Left ventricle myocardium inferior (tissue), 1 donor: Measurements from ENCODE around the gene RPUSD1. TPM values are rescaled to one million over a fixed set of nuclear protein-coding genes. Genes with fewer than 3 reads are reported as not detected.

Experiments
- DNase-seq: peaks from one replicate; pipeline ENCODE4 v3.0.0-alpha.2; 2020
- H3K27ac ChIP-seq: fragments of 200-600 bp; replicated peaks from 2 replicates; pipeline ENCODE4 v1.8.0; 2021
- H3K27me3 ChIP-seq: fragments of 200-600 bp; 2 replicates; pipeline ENCODE4 v1.8.0; 2021; ENCODE audit warnings: low read depth
- H3K36me3 ChIP-seq: fragments of 200-600 bp; 2 replicates; pipeline ENCODE4 v1.8.0; 2021
- H3K4me1 ChIP-seq: fragments of 200-600 bp; 2 replicates; pipeline ENCODE4 v1.8.0; 2021
- H3K4me3 ChIP-seq: fragments of 200-600 bp; 2 replicates; pipeline ENCODE4 v1.8.0; 2021; ENCODE audit warnings: mild to moderate bottlenecking, moderate library complexity
- H3K9me3 ChIP-seq: fragments of 200-600 bp; replicated peaks from 2 replicates; pipeline ENCODE4 v1.8.0; 2021
- intact Hi-C: fragments of 100-400 bp; cut with micrococcal nuclease; formaldehyde crosslinking; loops from one replicate; pipeline ENCODE4 v1.11.0; 2022
- total RNA-seq: library from RNA; stranded (reverse); fragmentation: NEBNext Ultra II Directional; extraction: Animal tissue kit (Norgen Biotek cat#: 25700); gene quantifications from one replicate; pipeline ENCODE4 v1.2.1, GENCODE V29; 2021
- TF ChIP-seq, protein P1 (sequence below): fragments of 200-600 bp; IDR thresholded peaks from 2 replicates; pipeline ENCODE4 v1.8.0; 2021; ENCODE audit warnings: antibody characterized with exemption, mild to moderate bottlenecking, borderline replicate concordance
- donor health status: DM: no; HTN: yes; CAD: no; lungs with severe emphysema.

The RPUSD1 gene
- total RNA-seq, 1 donor from 2014 or later: 10.6 TPM

DNA sequence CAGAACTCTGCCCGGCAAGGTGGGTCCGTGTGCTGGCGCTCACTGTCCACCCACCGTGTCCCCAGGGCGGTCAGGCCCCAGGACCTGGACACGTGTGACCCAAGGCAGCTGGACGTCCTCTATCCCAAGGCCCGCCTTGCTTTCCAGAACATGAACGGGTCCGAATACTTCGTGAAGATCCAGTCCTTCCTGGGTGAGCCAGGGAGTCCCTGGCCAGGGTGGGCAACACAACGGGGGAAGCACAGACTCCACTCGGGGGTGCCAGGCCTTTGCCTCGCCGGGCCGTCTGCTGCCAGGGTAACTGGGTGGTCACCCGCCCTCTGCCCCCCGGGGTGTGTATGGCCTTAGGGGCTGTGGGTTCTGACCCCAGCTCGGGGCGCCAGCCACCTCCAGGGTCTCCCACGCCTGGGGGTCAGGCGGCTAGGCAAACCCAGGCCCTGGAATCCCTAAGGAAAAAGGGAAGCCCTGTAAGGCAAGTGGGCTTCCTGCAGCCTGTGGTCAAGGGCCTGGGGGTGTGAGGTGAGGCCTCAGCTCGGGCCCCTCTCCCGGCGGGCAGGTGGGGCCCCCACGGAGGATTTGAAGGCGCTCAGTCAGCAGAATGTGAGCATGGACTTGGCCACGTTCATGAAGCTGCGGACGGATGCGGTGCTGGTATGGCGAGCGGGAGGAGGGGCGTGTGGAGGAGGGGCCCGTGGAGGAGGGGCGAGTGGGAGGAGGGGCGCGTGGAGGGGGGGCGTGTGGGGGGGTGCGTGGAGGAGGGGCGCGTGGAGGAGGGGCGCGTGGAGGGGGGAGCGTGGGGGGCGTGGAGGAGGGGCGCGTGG, 21.2 kb downstream of the RPUSD1 start:
- no peak overlapping the region for H3K4me3 ChIP-seq
- H3K36me3 ChIP-seq: no peaks in the 10 kb centered on the region
- no peaks in the 10 kb centered on the region for H3K4me1 ChIP-seq
- no peaks in the 10 kb centered on the region for H3K9me3 ChIP-seq
- DNase-seq: no peak
- TF ChIP-seq, protein P1, sequence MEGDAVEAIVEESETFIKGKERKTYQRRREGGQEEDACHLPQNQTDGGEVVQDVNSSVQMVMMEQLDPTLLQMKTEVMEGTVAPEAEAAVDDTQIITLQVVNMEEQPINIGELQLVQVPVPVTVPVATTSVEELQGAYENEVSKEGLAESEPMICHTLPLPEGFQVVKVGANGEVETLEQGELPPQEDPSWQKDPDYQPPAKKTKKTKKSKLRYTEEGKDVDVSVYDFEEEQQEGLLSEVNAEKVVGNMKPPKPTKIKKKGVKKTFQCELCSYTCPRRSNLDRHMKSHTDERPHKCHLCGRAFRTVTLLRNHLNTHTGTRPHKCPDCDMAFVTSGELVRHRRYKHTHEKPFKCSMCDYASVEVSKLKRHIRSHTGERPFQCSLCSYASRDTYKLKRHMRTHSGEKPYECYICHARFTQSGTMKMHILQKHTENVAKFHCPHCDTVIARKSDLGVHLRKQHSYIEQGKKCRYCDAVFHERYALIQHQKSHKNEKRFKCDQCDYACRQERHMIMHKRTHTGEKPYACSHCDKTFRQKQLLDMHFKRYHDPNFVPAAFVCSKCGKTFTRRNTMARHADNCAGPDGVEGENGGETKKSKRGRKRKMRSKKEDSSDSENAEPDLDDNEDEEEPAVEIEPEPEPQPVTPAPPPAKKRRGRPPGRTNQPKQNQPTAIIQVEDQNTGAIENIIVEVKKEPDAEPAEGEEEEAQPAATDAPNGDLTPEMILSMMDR: no peak
- peaks cover 58% of the 10 kb centered on the region for H3K27me3 ChIP-seq
- no peak overlapping the region for H3K27ac ChIP-seq
- intact Hi-C loops: no loop called here

DNA sequence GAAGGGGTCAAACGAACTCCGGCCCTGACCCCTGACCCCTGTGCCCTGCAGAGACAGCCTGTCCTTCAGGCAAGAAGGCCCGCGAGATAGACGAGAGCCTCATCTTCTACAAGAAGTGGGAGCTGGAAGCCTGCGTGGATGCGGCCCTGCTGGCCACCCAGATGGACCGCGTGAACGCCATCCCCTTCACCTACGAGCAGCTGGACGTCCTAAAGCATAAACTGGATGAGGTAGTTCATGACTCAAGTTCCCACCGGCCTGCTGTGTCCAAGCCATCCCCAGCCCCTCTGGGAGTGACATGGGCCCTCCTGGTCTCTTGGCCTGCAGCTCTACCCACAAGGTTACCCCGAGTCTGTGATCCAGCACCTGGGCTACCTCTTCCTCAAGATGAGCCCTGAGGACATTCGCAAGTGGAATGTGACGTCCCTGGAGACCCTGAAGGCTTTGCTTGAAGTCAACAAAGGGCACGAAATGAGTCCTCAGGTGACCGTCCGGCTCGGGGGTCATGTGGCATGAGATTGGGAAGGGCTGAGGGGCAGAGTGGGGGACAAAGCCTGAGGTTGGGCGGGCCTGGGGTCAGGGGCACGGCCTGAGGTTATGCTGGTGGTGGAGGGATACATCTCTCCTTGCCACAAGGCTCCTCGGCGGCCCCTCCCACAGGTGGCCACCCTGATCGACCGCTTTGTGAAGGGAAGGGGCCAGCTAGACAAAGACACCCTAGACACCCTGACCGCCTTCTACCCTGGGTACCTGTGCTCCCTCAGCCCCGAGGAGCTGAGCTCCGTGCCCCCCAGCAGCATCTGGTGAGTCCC, 22.0 kb downstream of the RPUSD1 start:
- no peaks in the 10 kb centered on the region for H3K36me3 ChIP-seq
- intact Hi-C loops: no loop called here

DNA sequence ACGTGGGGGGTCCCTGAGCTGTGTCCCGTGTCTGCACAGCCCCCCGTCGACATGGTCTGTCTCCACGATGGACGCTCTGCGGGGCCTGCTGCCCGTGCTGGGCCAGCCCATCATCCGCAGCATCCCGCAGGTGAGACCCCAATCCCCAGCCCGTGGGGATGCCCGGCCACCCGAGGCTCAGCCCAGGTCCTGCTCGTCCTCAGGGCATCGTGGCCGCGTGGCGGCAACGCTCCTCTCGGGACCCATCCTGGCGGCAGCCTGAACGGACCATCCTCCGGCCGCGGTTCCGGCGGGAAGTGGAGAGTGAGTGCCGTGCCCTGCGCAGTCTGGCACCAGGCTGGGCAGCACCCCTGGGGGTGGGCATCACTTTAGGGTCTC, 22.7 kb downstream of the RPUSD1 start:
- no peak for DNase-seq
- H3K9me3 ChIP-seq: no peaks in the 10 kb centered on the region
- H3K4me3 ChIP-seq: no peak overlapping the region

More for the DNA sequence above, 22.0 kb downstream of the RPUSD1 start:
- Histone ChIP-seq H3K27me3 (peaks cover 66% of the 10 kb centered on the region), H3K27ac (no peak overlapping the region), H3K4me1 (no peaks in the 10 kb centered on the region), H3K9me3 (no peaks in the 10 kb centered on the region), H3K4me3 (no peak overlapping the region)
- DNase-seq: no peak
- TF ChIP-seq, protein P1: no peak

DNA sequence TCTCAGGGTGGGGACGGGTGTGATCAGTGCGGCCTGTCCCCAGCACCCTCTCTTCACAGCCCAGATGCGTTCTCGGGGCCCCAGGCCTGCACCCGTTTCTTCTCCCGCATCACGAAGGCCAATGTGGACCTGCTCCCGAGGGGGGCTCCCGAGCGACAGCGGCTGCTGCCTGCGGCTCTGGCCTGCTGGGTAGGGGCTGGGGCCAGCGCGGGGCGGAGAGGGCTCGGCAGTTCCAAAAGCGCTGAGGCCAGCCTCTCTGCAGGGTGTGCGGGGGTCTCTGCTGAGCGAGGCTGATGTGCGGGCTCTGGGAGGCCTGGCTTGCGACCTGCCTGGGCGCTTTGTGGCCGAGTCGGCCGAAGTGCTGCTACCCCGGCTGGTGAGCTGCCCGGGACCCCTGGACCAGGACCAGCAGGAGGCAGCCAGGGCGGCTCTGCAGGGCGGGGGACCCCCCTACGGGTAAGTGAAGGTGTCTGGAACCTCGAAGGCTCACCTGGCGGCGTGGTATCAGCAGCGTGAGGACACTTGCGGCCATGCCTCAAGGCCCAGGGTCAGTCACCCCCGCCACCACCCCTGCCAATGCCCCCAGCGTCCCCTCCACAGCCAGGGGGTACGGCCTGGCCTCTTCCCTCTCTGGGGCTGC, 23.2 kb downstream of the RPUSD1 start:
- DNase-seq: no peak
- H3K27me3 ChIP-seq: peaks cover 74% of the 10 kb centered on the region
- TF ChIP-seq, protein P1: no peak

More for the DNA sequence above, 22.7 kb downstream of the RPUSD1 start:
- no peaks in the 10 kb centered on the region for H3K4me1 ChIP-seq
- TF ChIP-seq, protein P1: no peak
- peaks cover 74% of the 10 kb centered on the region for H3K27me3 ChIP-seq
- intact Hi-C loops: no loop called here
- no peak overlapping the region for H3K27ac ChIP-seq
- no peaks in the 10 kb centered on the region for H3K36me3 ChIP-seq

DNA sequence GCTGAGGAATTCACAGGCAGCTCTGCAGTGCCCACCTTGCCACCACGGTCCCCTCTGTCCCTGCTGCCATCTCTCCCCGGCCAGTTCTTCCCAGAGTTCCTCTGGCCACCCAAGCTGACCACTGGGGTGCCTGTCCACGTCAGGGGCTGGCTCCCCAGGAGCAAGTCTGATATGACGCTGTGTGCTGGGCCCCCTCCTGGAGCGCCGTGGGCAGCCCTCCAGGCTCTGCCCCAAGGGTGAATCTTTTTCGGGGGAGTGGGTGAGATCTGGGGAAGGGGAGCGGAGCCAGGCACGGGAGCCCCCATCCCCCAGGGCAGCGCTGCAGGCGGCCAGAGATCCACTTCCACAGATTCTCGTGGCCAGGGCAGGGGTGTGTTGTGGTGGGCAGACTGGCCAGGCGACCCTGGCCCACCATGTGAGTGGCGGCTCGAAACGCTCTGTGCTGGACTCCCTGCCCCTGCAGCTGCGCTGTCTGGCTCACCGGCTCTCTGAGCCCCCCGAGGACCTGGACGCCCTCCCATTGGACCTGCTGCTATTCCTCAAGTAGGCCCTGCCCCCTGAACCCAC, 23.9 kb downstream of the RPUSD1 start:
- Histone ChIP-seq H3K36me3 (no peaks in the 10 kb centered on the region), H3K4me1 (no peaks in the 10 kb centered on the region), H3K27me3 (peaks cover 69% of the 10 kb centered on the region), H3K27ac (no peak overlapping the region), H3K4me3 (no peak overlapping the region), H3K9me3 (no peaks in the 10 kb centered on the region)
- TF ChIP-seq, protein P1: no peak
- intact Hi-C loops: no loop called here
- no peak for DNase-seq

More for the DNA sequence above, 23.2 kb downstream of the RPUSD1 start:
- Histone ChIP-seq H3K36me3 (no peaks in the 10 kb centered on the region), H3K4me1 (no peaks in the 10 kb centered on the region), H3K9me3 (no peaks in the 10 kb centered on the region), H3K4me3 (no peak overlapping the region), H3K27ac (no peak overlapping the region)
- intact Hi-C loops: no loop called here
